A549 (cell line): Measurements from ENCODE around the gene PLEKHG4B. TPM values are rescaled to one million over a fixed set of nuclear protein-coding genes. Genes with fewer than 3 reads are reported as not detected.

ENCODE experiments used
- ATAC-seq, 2 experiments: fragments of 200-7000 bp in 1 of 2; fragments of >200 bp in 1 of 2; cut with Nextera tagmentation in 1 of 2; cut with Tn5 transposase in 1 of 2; 3 replicates each; pipeline versions ENCODE4 v1.8.0 to v1.9.1; 2018 to 2020; ENCODE audit warnings: mild to moderate bottlenecking in 1 of 2, moderate library complexity in 1 of 2
- CTCF ChIA-PET: fragments of 300-600 bp; sonication (Branson Sonifier 250); formaldehyde crosslinking; extraction: SDS; loops from one replicate; lab custom pipeline; 2021; ENCODE audit warnings: antibody characterized with exemption, inconsistent platforms; lab: Yijun Ruan, JAX
- POLR2A ChIA-PET: fragments of 350-600 bp; formaldehyde crosslinking; extraction: SDS; loops from one replicate; lab custom pipeline; 2021; ENCODE audit warnings: antibody characterized with exemption, inconsistent platforms; lab: Yijun Ruan, JAX
- DNase-seq, 2 experiments: peaks; one replicate each; pipeline versions ENCODE4 v3.0.0 to v3.0.0-alpha.2; 2011 to 2016; ENCODE audit warnings: low read depth in 1 of 2, low spot score in 1 of 2
- FAIRE-seq: peaks from 2 replicates; lab custom pipeline; 2011; peaks lifted over from hg19 to GRCh38; lab: Jason Lieb, UNC
- H3K27ac ChIP-seq, 2 experiments: fragments of >200 bp; sonication (Bioruptor Twin); formaldehyde crosslinking; 3 replicates each; pipeline ENCODE4 v1.5.1; 2016 to 2017
- H3K4me1 ChIP-seq: fragments of >200 bp; sonication (Bioruptor Twin); formaldehyde crosslinking; 3 replicates; pipeline ENCODE4 v1.6.1; 2016
- H3K4me2 ChIP-seq: fragments of >200 bp; sonication (Bioruptor Twin); formaldehyde crosslinking; 3 replicates; pipeline ENCODE4 v1.6.1; 2016
- H3K4me3 ChIP-seq: fragments of >200 bp; sonication (Bioruptor Twin); formaldehyde crosslinking; 3 replicates; pipeline ENCODE4 v1.5.1; 2016
- H3K9me3 ChIP-seq: fragments of >200 bp; sonication (Bioruptor Twin); formaldehyde crosslinking; 3 replicates; pipeline ENCODE4 v1.6.1; 2016
- CBX2 ChIP-seq: fragments of 200-600 bp; sonication (generic); IDR thresholded peaks from 2 replicates; pipeline ENCODE4 v1.6.1; 2016; ENCODE audit warnings: low read depth, mild to moderate bottlenecking, borderline replicate concordance
- CEBPB ChIP-seq, 2 experiments: fragments of >200 bp in 1 of 2; sonication (Bioruptor Twin) in 1 of 2; formaldehyde crosslinking in 1 of 2; IDR thresholded peaks; 2 replicates each; pipeline ENCODE4 v1.6.1; 2012 to 2016
- CHD4 ChIP-seq: fragments of 200-600 bp; sonication (generic); IDR thresholded peaks from 2 replicates; pipeline ENCODE4 v1.6.1; 2016; ENCODE audit warnings: antibody characterized with exemption, mild to moderate bottlenecking, borderline replicate concordance
- EHF ChIP-seq: fragments of 250-450 bp; sonication (Bioruptor Pico); IDR thresholded peaks from 2 replicates; pipeline ENCODE4 v1.5.0; 2020; ENCODE audit warnings: mild to moderate bottlenecking
- EHMT2 ChIP-seq: fragments of 200-600 bp; sonication (generic); IDR thresholded peaks from 2 replicates; pipeline ENCODE4 v1.6.1; 2016; ENCODE audit warnings: antibody characterized with exemption, low read depth, mild to moderate bottlenecking, moderate library complexity
- ESRRA ChIP-seq: fragments of 150-350 bp; IDR thresholded peaks from 2 replicates; pipeline ENCODE4 v1.6.1; 2014; ENCODE audit warnings: mild to moderate bottlenecking, low read length, borderline replicate concordance
- FOSL2 ChIP-seq, 2 experiments: fragments of 450-650 bp in 1 of 2; fragments of >200 bp in 1 of 2; sonication (Bioruptor Twin) in 1 of 2; formaldehyde crosslinking; IDR thresholded peaks; 2 replicates each; pipeline versions ENCODE4 v1.5.0 to v1.6.1; 2016 to 2020; ENCODE audit warnings: mild to moderate bottlenecking in 1 of 2, moderate library complexity in 1 of 2
- HOXA7 ChIP-seq: fragments of 250-450 bp; sonication (Bioruptor Pico); IDR thresholded peaks from 2 replicates; pipeline ENCODE4 v1.5.0; 2020; ENCODE audit warnings: mild to moderate bottlenecking, moderate library complexity
- HOXB5 ChIP-seq: fragments of 250-450 bp; sonication (Bioruptor Pico); IDR thresholded peaks from 2 replicates; pipeline ENCODE4 v1.5.0; 2020; ENCODE audit warnings: mild to moderate bottlenecking, moderate library complexity
- JUN ChIP-seq, 2 experiments: fragments of >200 bp; sonication (Bioruptor Twin); formaldehyde crosslinking; IDR thresholded peaks; 2 replicates in 1 of 2; 3 replicates in 1 of 2; pipeline ENCODE4 v1.6.1; 2016 to 2017
- JUNB ChIP-seq: fragments of >200 bp; sonication (Bioruptor Twin); formaldehyde crosslinking; IDR thresholded peaks from 2 replicates; pipeline ENCODE4 v1.6.1; 2016
- MAZ ChIP-seq: fragments of 150-350 bp; IDR thresholded peaks from 2 replicates; pipeline ENCODE4 v1.6.1; 2014; ENCODE audit warnings: antibody characterized with exemption, low read depth, low read length, borderline replicate concordance
- NPAS2 ChIP-seq: fragments of 250-450 bp; sonication (Bioruptor Pico); IDR thresholded peaks from 2 replicates; pipeline ENCODE4 v1.8.0; 2022; ENCODE audit warnings: mild to moderate bottlenecking, moderate library complexity, borderline replicate concordance
- NR3C1 ChIP-seq: fragments of >200 bp; sonication (Bioruptor Twin); formaldehyde crosslinking; IDR thresholded peaks from 3 replicates; pipeline ENCODE4 v1.6.1; 2017
- POLR2AphosphoS2 ChIP-seq: conservative IDR thresholded peaks from 2 replicates; pipeline ENCODE4 v1.6.1; 2012; ENCODE audit warnings: low read length, improper control_type of control experiment, inconsistent platforms
- RAD21 ChIP-seq, 2 experiments: fragments of >200 bp in 1 of 2; sonication (Bioruptor Twin) in 1 of 2; formaldehyde crosslinking in 1 of 2; IDR thresholded peaks in 1 of 2; conservative IDR thresholded peaks in 1 of 2; 2 replicates in 1 of 2; 3 replicates in 1 of 2; pipeline ENCODE4 v1.6.1; 2012 to 2018; ENCODE audit warnings: inconsistent platforms in 1 of 2
- RCOR1 ChIP-seq: fragments of 150-350 bp; IDR thresholded peaks from 2 replicates; pipeline ENCODE4 v1.6.1; 2014; ENCODE audit warnings: antibody characterized with exemption, low read length, low read depth
- RFX5 ChIP-seq: fragments of 450-650 bp; IDR thresholded peaks from 2 replicates; pipeline ENCODE4 v1.7.1; 2014; ENCODE audit warnings: antibody characterized with exemption, mild to moderate bottlenecking, moderate library complexity
- RNF2 ChIP-seq: fragments of 200-600 bp; sonication (generic); IDR thresholded peaks from 2 replicates; pipeline ENCODE4 v1.6.1; 2016; ENCODE audit warnings: low read depth, mild to moderate bottlenecking, antibody characterized with exemption, moderate library complexity, borderline replicate concordance
- TP53 ChIP-seq: fragments of 250-450 bp; sonication (Bioruptor Pico); IDR thresholded peaks from 2 replicates; pipeline ENCODE4 v1.5.0; 2021; ENCODE audit warnings: mild to moderate bottlenecking, moderate library complexity
- ZFP36 ChIP-seq: fragments of 450-650 bp; IDR thresholded peaks from 2 replicates; pipeline ENCODE4 v1.6.1; 2014; ENCODE audit warnings: borderline replicate concordance; ENCODE audit not compliant: partially characterized antibody
- ZNF302 ChIP-seq: fragments of 250-450 bp; sonication (Bioruptor Pico); IDR thresholded peaks from 2 replicates; pipeline ENCODE4 v1.9.0; 2021; ENCODE audit warnings: inconsistent platforms, mild to moderate bottlenecking, moderate library complexity
- ZSCAN20 ChIP-seq: fragments of 250-450 bp; sonication (Bioruptor Pico); IDR thresholded peaks from 2 replicates; pipeline ENCODE4 v1.8.0; 2022; ENCODE audit warnings: mild to moderate bottlenecking, moderate library complexity
- WGBS: methylation state at CpG from one replicate; pipeline ENCODE4 v1.1.6; 2017; ENCODE audit errors: missing lambda C conversion rate; 5-methylcytosine and 5-hydroxymethylcytosine counted together
- polyA plus RNA-seq, 4 experiments: library from polyadenylated mRNA; depleted of rRNA in 3 of 4; stranded (reverse); fragments of >200 nt; fragmentation: RNase III in 1 of 4; extraction: RNeasy Plus Mini Kit Qiagen cat#74134 plus additional on column Dnase treatment in 1 of 4; gene quantifications; 2 replicates in 3 of 4; 3 replicates in 1 of 4; pipeline ENCODE4 v1.2.3, GENCODE V29; 2011 to 2017
- TF ChIP-seq, protein P1 (sequence below): fragments of 250-450 bp; sonication (Bioruptor Pico); IDR thresholded peaks from 2 replicates; pipeline ENCODE4 v1.5.0; 2021; ENCODE audit warnings: mild to moderate bottlenecking, moderate library complexity, borderline replicate concordance
- TF ChIP-seq, protein P2 (sequence below): IDR thresholded peaks from 2 replicates; pipeline ENCODE4 v1.6.1; 2012; ENCODE audit warnings: low read depth, borderline replicate concordance
- TF ChIP-seq, protein P3 (sequence below): fragments of >200 bp; sonication (Bioruptor Twin); formaldehyde crosslinking; IDR thresholded peaks from 2 replicates; pipeline ENCODE4 v1.6.1; 2016
- TF ChIP-seq, protein P4 (sequence below): fragments of 150-350 bp; IDR thresholded peaks from 2 replicates; pipeline ENCODE4 v1.6.1; 2014; ENCODE audit warnings: low read depth, mild to moderate bottlenecking, low read length

Gene PLEKHG4B
- polyA plus RNA-seq, 2 of the 4 experiments (the other 2 are of a cell fraction) = 0.57 to 0.59 TPM

DNA sequence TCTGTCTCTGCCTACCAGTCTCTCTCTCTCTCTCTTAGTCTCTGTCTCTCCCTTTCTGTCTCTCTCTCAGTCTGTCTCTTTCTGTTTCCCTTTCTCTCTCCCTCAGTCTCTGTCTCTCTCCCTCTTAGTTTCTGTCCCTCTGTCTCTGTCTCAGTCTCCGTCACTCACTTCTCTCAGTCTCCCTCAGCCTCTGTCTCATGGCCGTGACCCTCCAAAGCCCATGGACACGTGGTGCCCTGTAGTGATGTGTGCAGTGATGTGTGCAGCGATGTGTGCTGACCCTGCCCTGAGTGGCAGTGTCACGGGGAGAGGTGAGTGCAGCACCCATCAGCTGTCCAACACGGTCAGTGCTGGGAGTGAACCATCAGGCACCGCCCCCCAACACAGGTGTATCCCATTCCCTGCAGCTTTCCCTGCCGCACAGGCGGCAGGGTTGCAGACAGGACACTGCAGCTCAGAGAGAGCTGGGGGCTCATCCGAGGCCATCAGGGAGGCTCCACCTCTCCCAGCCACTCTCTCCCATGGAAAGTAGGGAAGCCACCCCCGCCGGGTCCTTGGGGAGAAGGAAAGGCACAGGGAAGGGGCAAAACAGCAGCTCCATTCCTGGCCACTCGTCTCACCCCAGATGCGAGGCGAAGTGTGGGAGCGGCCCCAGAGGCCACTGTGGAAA lies 98.5 kb downstream of the PLEKHG4B start:
- H3K4me1 ChIP-seq = no peaks in the 10 kb centered on the region
- 73% methylated on average over 15 of the region's 16 CpGs for WGBS
- no peak for TF ChIP-seq RCOR1
- TF ChIP-seq POLR2AphosphoS2 = no peak
- no peak for TF ChIP-seq NPAS2 (CRISPR knock-in tag)
- TF ChIP-seq ZSCAN20 = no peak
- no peak for TF ChIP-seq CHD4
- no peak for TF ChIP-seq HOXB5 (CRISPR knock-in tag)
- TF ChIP-seq FOSL2 (IDR thresholded peaks at IDR 0.05) = no peak
- no peak for TF ChIP-seq FOSL2 (CRISPR knock-in tag; IDR thresholded peaks at IDR 0.05)
- TF ChIP-seq CBX2 = no peak
- no peak for TF ChIP-seq ZNF302
- TF ChIP-seq RAD21 (conservative IDR thresholded peaks at IDR 0.05 in 1 of 2, IDR thresholded peaks at IDR 0.05 in 1 of 2) = no peak
- TF ChIP-seq RNF2 = no peak
- TF ChIP-seq CEBPB (IDR thresholded peaks at IDR 0.05) = no peak
- TF ChIP-seq EHMT2 = no peak
- TF ChIP-seq, all 56 proteins: peak for 0
- Histone ChIP-seq H3K4me3 (no peak overlapping the region), H3K4me2 (no peak overlapping the region), H3K27ac (no peak overlapping the region), H3K9me3 (no peaks in the 10 kb centered on the region)
- ChIA-PET POLR2A (interaction anchor here (1.5 kb wide), 1 partner anchor 81 kb away, joined by 5 read pairs; the partner anchor contains the start of gene PDCD6), CTCF (interaction anchor here (1.0 to 1.4 kb wide), 5 partner anchors 9 to 40 kb away, joined by 3 to 5 read pairs (median 3); partner anchors contain the start of genes CCDC127 and SDHA)
- DNase-seq (no peak), ATAC-seq (no peak), FAIRE-seq (no peak)

DNA sequence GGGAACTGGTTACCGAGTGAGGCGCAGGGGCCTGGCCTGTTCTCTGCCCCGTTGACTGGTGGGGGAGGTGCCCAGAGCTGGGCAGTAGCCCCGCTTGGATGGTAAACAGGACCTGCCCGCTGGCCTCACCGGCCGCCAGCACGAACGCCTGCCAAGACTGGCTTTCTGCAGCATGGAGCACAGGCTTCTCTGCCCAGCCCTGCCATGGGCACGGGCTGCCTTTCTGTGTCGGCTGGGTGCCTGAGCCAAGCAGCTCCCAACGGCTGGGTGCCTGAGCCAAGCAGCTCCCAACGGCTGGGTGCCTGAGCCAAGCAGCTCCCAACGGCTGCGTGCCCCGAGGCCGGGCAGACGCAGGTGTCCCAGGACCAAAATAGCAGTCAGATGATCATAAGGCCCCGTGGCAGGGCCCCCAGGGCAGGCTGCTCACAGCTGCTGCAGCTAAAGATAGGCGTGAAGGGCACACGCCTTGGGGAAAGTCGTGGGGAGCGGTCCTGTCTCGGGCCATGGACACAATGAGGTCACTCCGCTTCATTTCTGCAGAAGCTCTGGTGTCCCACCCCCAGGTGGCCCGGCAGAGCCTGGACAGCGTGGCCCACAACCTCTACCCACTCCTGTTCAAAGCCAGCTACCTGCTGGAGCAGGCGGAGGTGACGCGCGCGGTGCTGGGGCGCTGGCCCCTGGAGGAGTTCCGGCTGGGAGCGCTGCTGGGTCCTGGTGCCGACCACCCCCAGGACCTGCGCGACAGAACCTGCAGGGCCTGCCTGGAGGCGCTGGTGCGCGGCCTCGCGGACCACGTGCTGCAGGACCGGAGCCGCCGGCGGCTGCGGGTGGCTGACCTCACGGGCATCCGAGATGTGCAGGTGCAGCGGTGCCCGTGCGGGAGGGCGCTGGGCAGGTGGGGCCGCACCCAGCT lies 99.3 kb downstream of the PLEKHG4B start, which contains the start of gene LRRC14B:
LRRC14B (plus strand) TSS at position 460 of the 913 bp plus-strand sequence; CDS start at position 504, 44 bp downstream.
- POLR2A ChIA-PET = interaction anchor here (1.5 kb wide), 1 partner anchor 80 kb away, joined by 5 read pairs; the partner anchor contains the start of gene PDCD6
- ATAC-seq = no peak
- H3K4me2 ChIP-seq = no peak within 1 kb of the TSS

More for the DNA sequence above, 99.3 kb downstream of the PLEKHG4B start, which contains the start of gene LRRC14B:
- no peaks in the 10 kb centered on the region for H3K9me3 ChIP-seq
- H3K4me3 ChIP-seq = no peak within 1 kb of the TSS
- no peak for FAIRE-seq
- no peak for DNase-seq
- CTCF ChIA-PET = interaction anchor here (0.8 to 1.4 kb wide), 8 partner anchors 9 to 39 kb away, joined by 3 to 5 read pairs (median 3); partner anchors contain the start of genes CCDC127 and SDHA
- TF ChIP-seq, protein P1, sequence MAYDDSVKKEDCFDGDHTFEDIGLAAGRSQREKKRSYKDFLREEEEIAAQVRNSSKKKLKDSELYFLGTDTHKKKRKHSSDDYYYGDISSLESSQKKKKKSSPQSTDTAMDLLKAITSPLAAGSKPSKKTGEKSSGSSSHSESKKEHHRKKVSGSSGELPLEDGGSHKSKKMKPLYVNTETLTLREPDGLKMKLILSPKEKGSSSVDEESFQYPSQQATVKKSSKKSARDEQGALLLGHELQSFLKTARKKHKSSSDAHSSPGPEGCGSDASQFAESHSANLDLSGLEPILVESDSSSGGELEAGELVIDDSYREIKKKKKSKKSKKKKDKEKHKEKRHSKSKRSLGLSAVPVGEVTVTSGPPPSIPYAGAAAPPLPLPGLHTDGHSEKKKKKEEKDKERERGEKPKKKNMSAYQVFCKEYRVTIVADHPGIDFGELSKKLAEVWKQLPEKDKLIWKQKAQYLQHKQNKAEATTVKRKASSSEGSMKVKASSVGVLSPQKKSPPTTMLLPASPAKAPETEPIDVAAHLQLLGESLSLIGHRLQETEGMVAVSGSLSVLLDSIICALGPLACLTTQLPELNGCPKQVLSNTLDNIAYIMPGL (CRISPR knock-in tag) = no peak
- no peak for TF ChIP-seq HOXB5 (CRISPR knock-in tag)
- TF ChIP-seq ZSCAN20 = no peak
- TF ChIP-seq HOXA7 (CRISPR knock-in tag) = no peak
- TF ChIP-seq, protein P2, sequence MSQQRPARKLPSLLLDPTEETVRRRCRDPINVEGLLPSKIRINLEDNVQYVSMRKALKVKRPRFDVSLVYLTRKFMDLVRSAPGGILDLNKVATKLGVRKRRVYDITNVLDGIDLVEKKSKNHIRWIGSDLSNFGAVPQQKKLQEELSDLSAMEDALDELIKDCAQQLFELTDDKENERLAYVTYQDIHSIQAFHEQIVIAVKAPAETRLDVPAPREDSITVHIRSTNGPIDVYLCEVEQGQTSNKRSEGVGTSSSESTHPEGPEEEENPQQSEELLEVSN = no peak
- no peak for TF ChIP-seq RFX5
- TF ChIP-seq MAZ = no peak
- no peak for TF ChIP-seq JUNB
- no peak for TF ChIP-seq EHF
- no peak for TF ChIP-seq POLR2AphosphoS2
- TF ChIP-seq, protein P3, sequence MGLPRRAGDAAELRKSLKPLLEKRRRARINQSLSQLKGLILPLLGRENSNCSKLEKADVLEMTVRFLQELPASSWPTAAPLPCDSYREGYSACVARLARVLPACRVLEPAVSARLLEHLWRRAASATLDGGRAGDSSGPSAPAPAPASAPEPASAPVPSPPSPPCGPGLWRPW = no peak
- TF ChIP-seq TP53 (CRISPR knock-in tag) = no peak
- TF ChIP-seq ESRRA = no peak
- no peak for TF ChIP-seq ZFP36
- no peak for TF ChIP-seq NR3C1
- no peak for TF ChIP-seq FOSL2 (IDR thresholded peaks at IDR 0.05)
- no peak for TF ChIP-seq FOSL2 (CRISPR knock-in tag; IDR thresholded peaks at IDR 0.05)
- TF ChIP-seq CHD4 = no peak
- no peak for TF ChIP-seq JUN (IDR thresholded peaks at IDR 0.05)
- TF ChIP-seq, protein P4, sequence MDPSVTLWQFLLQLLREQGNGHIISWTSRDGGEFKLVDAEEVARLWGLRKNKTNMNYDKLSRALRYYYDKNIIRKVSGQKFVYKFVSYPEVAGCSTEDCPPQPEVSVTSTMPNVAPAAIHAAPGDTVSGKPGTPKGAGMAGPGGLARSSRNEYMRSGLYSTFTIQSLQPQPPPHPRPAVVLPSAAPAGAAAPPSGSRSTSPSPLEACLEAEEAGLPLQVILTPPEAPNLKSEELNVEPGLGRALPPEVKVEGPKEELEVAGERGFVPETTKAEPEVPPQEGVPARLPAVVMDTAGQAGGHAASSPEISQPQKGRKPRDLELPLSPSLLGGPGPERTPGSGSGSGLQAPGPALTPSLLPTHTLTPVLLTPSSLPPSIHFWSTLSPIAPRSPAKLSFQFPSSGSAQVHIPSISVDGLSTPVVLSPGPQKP = no peak
- H3K27ac ChIP-seq = no peak within 1 kb of the TSS
- WGBS = 68% methylated on average over 21 of the region's 56 CpGs
- no peaks in the 10 kb centered on the region for H3K4me1 ChIP-seq
